Measurements from ENCODE around the gene SPATA46. TPM values are rescaled to one million over a fixed set of nuclear protein-coding genes. Genes with fewer than 3 reads are reported as not detected.

Gene SPATA46
- total RNA-seq, 2 experiments from 2014 or later, result not detected

Small RNAs within 50 kb of the gene (microRNA-seq; reads per million reads assigned to microRNA genes)
- not detected for gene MIR556 (ENCODE audit: borderline replicate concordance)

Other genes with a start within 250 kb of the SPATA46 start
- under 1 TPM; 0.16 TPM for gene C1orf226, start 4.9 kb upstream of the SPATA46 start, total RNA-seq
- not detected for gene SH2D1B, start 35.3 kb upstream of the SPATA46 start, total RNA-seq
- gene UHMK1, start 121.0 kb upstream of the SPATA46 start, total RNA-seq, result 10 to 100 TPM; 35.1 to 48.1 TPM
- gene UAP1, start 184.9 kb upstream of the SPATA46 start, total RNA-seq, result 10 to 100 TPM; 29.7 to 34.8 TPM